ENCODE results near the gene PDE9A. TPM values are rescaled to one million over a fixed set of nuclear protein-coding genes. Genes with fewer than 3 reads are reported as not detected.

PDE9A gene
- total and polyA plus RNA-seq, 2 experiments from 2014 or later, result 26.5 to 31.1 TPM

DNA sequence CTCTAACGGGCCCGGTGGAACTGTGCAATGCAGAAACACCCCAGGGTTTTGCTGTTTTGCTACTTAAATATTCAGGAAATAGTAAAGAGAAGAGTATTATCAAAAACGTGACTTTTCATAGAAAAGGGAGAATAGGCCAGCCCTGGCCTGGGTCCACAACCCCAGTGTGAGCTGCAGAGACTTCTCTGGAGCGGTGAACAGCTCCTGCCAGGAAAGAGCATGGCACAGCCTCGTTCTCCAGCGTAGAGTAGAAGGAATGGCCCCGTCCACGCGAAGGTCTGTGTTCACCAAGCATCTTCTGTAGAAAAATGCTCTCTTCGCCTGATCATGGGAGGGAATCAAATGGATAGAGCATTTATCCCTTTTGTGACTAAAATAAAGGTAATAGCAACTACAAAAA is 51.4 kb downstream of the PDE9A start (continued):
- TF ChIP-seq EZH2phosphoT487 (IDR thresholded peaks at IDR 0.05; ENCODE audit: unreplicated experiment) (no peak), JUNB (IDR thresholded peaks at IDR 0.05; ENCODE audit: unreplicated experiment) (no peak), ZNF114 (CRISPR knock-in tag; IDR thresholded peaks at IDR 0.05) (no peak), STAT1 (IDR thresholded peaks at IDR 0.05; ENCODE audit: unreplicated experiment) (no peak), CTCF (conservative IDR thresholded peaks at IDR 0.05; ENCODE audit: low read depth in 2 of 2) (no peak), CREB1 (CRISPR knock-in tag; IDR thresholded peaks at IDR 0.05; ENCODE audit: low read depth) (no peak), NANOG (IDR thresholded peaks at IDR 0.05; ENCODE audit: borderline replicate concordance) (no peak)

DNA sequence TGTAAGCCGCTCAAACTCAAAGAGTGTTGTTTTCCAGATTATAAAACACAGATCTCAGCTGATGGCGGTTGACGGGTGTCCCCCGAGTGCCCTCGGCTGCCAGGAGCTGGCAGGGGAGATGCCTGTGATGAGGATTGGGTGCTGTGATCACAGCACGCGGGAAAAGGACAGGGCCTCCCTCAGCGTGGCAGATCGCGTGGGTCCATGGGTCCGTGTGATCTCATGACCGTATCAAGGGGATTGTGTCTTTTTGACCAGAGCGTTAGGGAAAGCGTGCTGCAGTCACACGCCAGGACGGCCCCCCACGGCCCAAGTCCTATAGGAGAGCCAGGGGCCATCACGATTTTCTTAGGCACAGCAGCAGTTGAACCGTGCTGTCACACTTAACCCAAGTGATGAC is 51.9 kb downstream of the PDE9A start:
- Mint-ChIP-seq H3K4me3 (no peak overlapping the region), H3K4me1 (peaks cover 31% of the 10 kb centered on the region), H3K27me3 (ENCODE audit: insufficient read depth, low read depth, poor library complexity) (peaks cover 3% of the 10 kb centered on the region), H3K27ac (no peak overlapping the region), H3K9me3 (peaks cover 5% of the 10 kb centered on the region; the same call in 1 of the 3 replicates), H3K36me3 (ENCODE audit: low read depth) (peaks cover 42% of the 10 kb centered on the region)
- TF ChIP-seq, protein P1, sequence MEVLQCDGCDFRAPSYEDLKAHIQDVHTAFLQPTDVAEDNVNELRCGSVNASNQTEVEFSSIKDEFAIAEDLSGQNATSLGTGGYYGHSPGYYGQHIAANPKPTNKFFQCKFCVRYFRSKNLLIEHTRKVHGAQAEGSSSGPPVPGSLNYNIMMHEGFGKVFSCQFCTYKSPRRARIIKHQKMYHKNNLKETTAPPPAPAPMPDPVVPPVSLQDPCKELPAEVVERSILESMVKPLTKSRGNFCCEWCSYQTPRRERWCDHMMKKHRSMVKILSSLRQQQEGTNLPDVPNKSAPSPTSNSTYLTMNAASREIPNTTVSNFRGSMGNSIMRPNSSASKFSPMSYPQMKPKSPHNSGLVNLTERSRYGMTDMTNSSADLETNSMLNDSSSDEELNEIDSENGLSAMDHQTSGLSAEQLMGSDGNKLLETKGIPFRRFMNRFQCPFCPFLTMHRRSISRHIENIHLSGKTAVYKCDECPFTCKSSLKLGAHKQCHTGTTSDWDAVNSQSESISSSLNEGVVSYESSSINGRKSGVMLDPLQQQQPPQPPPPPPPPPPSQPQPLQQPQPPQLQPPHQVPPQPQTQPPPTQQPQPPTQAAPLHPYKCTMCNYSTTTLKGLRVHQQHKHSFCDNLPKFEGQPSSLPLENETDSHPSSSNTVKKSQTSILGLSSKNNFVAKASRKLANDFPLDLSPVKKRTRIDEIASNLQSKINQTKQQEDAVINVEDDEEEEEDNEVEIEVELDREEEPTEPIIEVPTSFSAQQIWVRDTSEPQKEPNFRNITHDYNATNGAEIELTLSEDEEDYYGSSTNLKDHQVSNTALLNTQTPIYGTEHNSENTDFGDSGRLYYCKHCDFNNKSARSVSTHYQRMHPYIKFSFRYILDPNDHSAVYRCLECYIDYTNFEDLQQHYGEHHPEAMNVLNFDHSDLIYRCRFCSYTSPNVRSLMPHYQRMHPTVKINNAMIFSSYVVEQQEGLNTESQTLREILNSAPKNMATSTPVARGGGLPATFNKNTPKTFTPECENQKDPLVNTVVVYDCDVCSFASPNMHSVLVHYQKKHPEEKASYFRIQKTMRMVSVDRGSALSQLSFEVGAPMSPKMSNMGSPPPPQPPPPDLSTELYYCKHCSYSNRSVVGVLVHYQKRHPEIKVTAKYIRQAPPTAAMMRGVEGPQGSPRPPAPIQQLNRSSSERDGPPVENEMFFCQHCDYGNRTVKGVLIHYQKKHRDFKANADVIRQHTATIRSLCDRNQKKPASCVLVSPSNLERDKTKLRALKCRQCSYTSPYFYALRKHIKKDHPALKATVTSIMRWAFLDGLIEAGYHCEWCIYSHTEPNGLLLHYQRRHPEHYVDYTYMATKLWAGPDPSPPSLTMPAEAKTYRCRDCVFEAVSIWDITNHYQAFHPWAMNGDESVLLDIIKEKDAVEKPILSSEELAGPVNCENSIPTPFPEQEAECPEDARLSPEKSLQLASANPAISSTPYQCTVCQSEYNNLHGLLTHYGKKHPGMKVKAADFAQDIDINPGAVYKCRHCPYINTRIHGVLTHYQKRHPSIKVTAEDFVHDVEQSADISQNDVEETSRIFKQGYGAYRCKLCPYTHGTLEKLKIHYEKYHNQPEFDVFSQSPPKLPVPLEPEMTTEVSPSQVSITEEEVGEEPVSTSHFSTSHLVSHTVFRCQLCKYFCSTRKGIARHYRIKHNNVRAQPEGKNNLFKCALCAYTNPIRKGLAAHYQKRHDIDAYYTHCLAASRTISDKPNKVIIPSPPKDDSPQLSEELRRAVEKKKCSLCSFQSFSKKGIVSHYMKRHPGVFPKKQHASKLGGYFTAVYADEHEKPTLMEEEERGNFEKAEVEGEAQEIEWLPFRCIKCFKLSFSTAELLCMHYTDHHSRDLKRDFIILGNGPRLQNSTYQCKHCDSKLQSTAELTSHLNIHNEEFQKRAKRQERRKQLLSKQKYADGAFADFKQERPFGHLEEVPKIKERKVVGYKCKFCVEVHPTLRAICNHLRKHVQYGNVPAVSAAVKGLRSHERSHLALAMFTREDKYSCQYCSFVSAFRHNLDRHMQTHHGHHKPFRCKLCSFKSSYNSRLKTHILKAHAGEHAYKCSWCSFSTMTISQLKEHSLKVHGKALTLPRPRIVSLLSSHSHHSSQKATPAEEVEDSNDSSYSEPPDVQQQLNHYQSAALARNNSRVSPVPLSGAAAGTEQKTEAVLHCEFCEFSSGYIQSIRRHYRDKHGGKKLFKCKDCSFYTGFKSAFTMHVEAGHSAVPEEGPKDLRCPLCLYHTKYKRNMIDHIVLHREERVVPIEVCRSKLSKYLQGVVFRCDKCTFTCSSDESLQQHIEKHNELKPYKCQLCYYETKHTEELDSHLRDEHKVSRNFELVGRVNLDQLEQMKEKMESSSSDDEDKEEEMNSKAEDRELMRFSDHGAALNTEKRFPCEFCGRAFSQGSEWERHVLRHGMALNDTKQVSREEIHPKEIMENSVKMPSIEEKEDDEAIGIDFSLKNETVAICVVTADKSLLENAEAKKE (CRISPR knock-in tag; IDR thresholded peaks at IDR 0.05), result no peak
- no peak for TF ChIP-seq STAT1 (IDR thresholded peaks at IDR 0.05; ENCODE audit: unreplicated experiment)
- TF ChIP-seq CTCF (conservative IDR thresholded peaks at IDR 0.05; ENCODE audit: low read depth in 2 of 2), result no peak
- H3K4me3 ChIP-seq, result no peak overlapping the region
- peaks cover 9% of the 10 kb centered on the region; the same call in 1 of the 2 replicates for H3K4me1 ChIP-seq (ENCODE audit: insufficient read depth)
- no peaks in the 10 kb centered on the region for H3K27me3 ChIP-seq (ENCODE audit: insufficient read depth)
- no peak for DNase-seq (ENCODE audit: low spot score)
- 0 out of 2 replicates have a peak, but pooled peaks cover 8% of the 10 kb centered on the region for H3K36me3 ChIP-seq (ENCODE audit: insufficient read depth)
- no peaks in the 10 kb centered on the region for H3K79me2 ChIP-seq (replicated peaks; ENCODE audit: insufficient read depth)
- peaks cover 6% of the 10 kb centered on the region; the same call in 1 of the 2 replicates for H3F3A ChIP-seq (replicated peaks; ENCODE audit: low read depth)
- H3K9me2 ChIP-seq (ENCODE audit: insufficient read depth), result peaks cover 3% of the 10 kb centered on the region; the same call in 1 of the 2 replicates
- H3K4me2 ChIP-seq, result no peak overlapping the region
- no peak for ATAC-seq
- H2AFZ ChIP-seq, result no peak overlapping the region
- H4K20me1 ChIP-seq (replicated peaks; ENCODE audit: insufficient read depth), result no peaks in the 10 kb centered on the region; the same call in 1 of the 2 replicates
- 0 out of 2 replicates have a peak overlapping the region, but pooled peaks have one; percentile 19 for H3K27ac ChIP-seq (ENCODE audit: low read depth)
